Non-pigmented ciliary epithelial cell (primary cell): ENCODE results near the gene DPP10.
A peak's percentile ranks its signal among the peaks of the same experiment; 100 is the strongest.

Experiments used
- DNase-seq: peaks from one replicate; pipeline ENCODE4 v3.0.0-alpha.2; 2010; ENCODE audit warnings: low read depth

Gene DPP10

GRCh38 chr2:115161081-115161770, 718.8 kb downstream of the DPP10 start:
- no peak for DNase-seq

GRCh38 chr2:115161771-115162493, 719.5 kb downstream of the DPP10 start:
- no peak for DNase-seq

GRCh38 chr2:115162494-115163293, 720.3 kb downstream of the DPP10 start:
- no peak for DNase-seq

- DNase-seq, result no peak
Observed at GRCh38 chr2:115163572-115163971, 721.1 kb downstream of the DPP10 start.

GRCh38 chr2:115165529-115166109, 723.2 kb downstream of the DPP10 start:
- peak; percentile 1 for DNase-seq

GRCh38 chr2:115168457-115168856, 726.0 kb downstream of the DPP10 start:
- no peak for DNase-seq

GRCh38 chr2:115169814-115170213, 727.4 kb downstream of the DPP10 start:
- DNase-seq, result no peak

GRCh38 chr2:115171751-115172150, 729.3 kb downstream of the DPP10 start:
- no peak for DNase-seq

GRCh38 chr2:115174651-115175050, 732.2 kb downstream of the DPP10 start:
- no peak for DNase-seq

- no peak for DNase-seq
Observed at GRCh38 chr2:115183144-115183543, 740.7 kb downstream of the DPP10 start.

GRCh38 chr2:115190459-115190858, 748.0 kb downstream of the DPP10 start:
- no peak for DNase-seq

GRCh38 chr2:115194623-115195022, 752.2 kb downstream of the DPP10 start:
- no peak for DNase-seq

GRCh38 chr2:115196587-115196986, 754.1 kb downstream of the DPP10 start:
- no peak for DNase-seq

- no peak for DNase-seq
Observed at GRCh38 chr2:115199966-115200365, 757.5 kb downstream of the DPP10 start.

- DNase-seq, result no peak
Observed at GRCh38 chr2:115201386-115201785, 758.9 kb downstream of the DPP10 start.

GRCh38 chr2:115208493-115209164, 766.2 kb downstream of the DPP10 start:
- DNase-seq, result no peak

- DNase-seq, result no peak
Observed at GRCh38 chr2:115214050-115214449, 771.6 kb downstream of the DPP10 start.

GRCh38 chr2:115219296-115219695, 776.9 kb downstream of the DPP10 start:
- no peak for DNase-seq

GRCh38 chr2:115234186-115234585, 791.7 kb downstream of the DPP10 start:
- no peak for DNase-seq

- DNase-seq, result no peak
Observed at GRCh38 chr2:115234737-115235136, 792.3 kb downstream of the DPP10 start.

GRCh38 chr2:115248066-115248465, 805.6 kb downstream of the DPP10 start:
- DNase-seq, result no peak

- no peak for DNase-seq
Observed at GRCh38 chr2:115277366-115277765, 834.9 kb downstream of the DPP10 start.
